Stimulated activated CD8-positive, alpha-beta memory T cell treated with anti-CD3 and anti-CD28 coated beads, Interleukin-12 subunit alpha, Interleukin-12 subunit beta, amount 100 ng/mL, for 24 hours (primary cell): ENCODE results near the gene PLEKHA6.
"Not testable (repeated sequence)": the region's sequence is repeated elsewhere in the genome, so short reads cannot be mapped to it uniquely, and the experiment has no call there.

Source experiments
- DNase-seq: peaks from one replicate; pipeline ENCODE4 v3.0.0-alpha.2; 2020; ENCODE audit errors: extremely low read depth

The PLEKHA6 gene

GRCh38 chr1:204335533-204335932 lies 24.2 kb downstream of the PLEKHA6 start:
- DNase-seq: no peak

- DNase-seq: no peak
These were observed 24.6 kb downstream of the PLEKHA6 start for GRCh38 chr1:204335085-204335484.

GRCh38 chr1:204334455-204334854 lies 25.3 kb downstream of the PLEKHA6 start:
- DNase-seq: no peak

DNA sequence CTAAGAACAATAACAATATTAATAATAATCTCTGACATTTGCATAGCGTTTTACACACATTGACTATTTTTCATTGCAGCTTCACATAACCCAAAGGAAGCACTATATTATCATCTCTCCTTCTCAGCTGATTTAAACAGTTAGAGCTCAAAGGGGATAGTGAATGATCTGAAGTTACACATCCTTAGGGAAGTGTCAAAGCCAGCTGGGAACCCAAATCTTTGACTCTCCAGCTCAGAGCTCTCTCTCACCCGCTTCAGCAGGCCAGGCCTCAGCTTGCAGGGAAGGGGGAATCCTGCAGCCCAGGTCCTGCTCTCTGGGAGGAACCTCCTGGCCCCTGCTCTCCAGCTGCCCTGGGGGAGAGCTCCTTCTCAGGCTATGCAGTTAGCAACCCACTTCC lies 26.3 kb downstream of the PLEKHA6 start:
- DNase-seq: no peak

DNA sequence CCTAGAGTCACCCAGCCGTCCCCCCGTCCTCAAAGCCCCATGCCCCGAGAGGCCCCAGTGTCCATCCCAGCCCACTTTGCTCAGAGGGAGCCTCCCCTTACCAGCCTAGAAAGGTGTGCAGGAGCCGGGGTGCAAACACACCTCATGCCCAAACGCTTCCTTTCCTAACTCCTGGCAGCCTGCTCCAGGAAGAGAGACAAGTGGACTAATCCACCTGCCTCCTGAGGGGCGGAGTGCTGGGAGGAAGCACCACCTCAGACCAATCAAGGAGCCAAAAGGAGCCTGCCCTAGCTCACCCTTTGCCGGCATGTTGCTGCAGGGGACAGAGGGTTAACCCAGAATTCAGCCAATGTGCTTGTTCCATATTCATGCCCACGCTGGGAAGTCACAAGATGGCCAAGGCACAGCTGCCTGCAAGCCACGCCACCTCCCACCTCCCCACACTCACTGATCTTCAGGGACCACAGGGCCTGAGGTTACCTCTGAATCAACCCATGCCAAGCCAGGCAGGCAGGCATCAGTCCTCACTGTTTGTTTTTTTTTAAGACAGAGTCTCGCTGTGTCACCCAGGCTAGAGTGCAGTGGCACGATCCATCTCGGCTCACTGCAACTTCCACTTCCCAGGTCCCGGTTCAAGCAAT lies 27.8 kb downstream of the PLEKHA6 start:
- DNase-seq: no peak

DNA sequence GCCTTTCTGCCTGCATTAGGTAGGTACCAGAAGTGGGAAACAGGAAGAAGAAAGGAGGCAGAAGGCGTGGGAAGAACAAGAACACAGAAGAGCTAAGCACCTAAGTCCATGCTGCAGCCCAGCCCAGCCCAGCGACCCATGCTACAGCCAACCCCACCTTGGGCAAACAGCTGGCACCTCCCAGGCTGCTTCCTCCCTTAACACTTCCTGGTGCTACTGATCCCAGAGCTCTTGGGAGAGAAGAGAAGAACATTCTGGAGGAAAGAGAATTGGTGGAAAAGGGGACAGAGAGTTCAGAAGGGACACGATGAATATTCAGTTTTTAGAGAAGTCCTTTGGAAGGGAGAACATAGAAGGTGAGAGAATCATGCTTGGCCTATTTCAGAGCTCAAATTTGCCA lies 28.5 kb downstream of the PLEKHA6 start:
- no peak for DNase-seq

DNA sequence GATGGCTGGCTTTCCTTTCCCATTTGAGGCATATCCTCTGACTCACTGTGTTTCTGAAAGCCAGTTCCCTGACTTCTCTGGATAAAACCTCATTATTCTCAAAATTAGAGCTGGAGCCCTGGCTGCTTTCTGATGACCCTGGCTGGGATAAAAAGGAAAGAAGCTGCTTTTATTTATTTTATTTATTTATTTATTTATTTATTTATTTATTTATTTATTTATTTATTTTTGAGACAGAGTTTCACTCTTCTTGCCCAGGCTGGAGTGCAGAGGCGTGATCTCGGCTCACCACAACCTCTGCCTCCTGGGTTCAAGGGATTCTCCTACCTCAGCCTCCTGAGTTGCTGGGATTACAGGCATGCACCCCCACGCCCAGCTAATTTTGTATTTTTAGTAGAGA lies 31.9 kb downstream of the PLEKHA6 start:
- DNase-seq: not testable (repeated sequence)

DNA sequence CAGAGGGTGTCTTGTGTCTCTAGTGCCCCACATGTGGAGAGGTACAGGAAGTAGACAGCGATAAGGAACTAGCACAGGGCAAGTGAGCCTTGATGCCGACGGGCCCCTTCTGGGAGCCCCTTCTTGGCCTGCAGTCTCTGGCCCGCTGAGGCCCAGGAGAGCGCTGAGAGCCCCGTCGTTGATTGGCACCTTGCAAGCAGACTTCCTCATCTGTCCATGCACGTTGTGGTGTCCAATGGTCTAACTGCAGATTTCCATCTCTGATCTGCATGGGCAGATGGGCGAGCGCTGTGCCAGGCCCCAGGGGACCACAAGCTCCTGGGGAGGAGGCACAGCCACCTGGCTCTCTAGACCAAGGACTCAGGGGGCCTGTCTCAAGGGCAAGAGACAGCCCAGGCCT lies 32.4 kb downstream of the PLEKHA6 start:
- DNase-seq: no peak

GRCh38 chr1:204326771-204327300 lies 32.9 kb downstream of the PLEKHA6 start:
- no peak for DNase-seq

DNA sequence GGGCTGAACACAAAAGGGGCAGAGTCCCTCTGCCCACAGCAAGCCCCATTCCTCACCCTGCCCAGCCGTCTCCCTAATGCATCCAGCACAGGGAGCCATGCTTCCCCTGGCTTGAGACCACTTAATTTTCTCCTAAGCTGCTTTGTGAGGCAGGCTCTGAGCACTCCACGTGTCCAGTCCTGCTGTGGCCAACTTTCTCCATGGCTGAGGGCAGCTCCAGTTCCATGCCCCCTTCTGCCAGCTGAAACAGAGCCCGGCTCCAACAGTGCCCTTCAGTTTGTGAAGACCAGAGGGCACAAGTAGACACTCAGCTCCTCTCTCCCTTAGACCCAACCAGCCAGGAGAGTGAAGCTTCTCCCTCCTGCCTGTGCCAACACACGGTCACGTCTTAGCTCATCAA lies 33.8 kb downstream of the PLEKHA6 start:
- no peak for DNase-seq

- no peak for DNase-seq
These were observed 35.8 kb downstream of the PLEKHA6 start for GRCh38 chr1:204323887-204324286.

- DNase-seq: no peak
These were observed 37.3 kb downstream of the PLEKHA6 start for GRCh38 chr1:204322339-204322868.

DNA sequence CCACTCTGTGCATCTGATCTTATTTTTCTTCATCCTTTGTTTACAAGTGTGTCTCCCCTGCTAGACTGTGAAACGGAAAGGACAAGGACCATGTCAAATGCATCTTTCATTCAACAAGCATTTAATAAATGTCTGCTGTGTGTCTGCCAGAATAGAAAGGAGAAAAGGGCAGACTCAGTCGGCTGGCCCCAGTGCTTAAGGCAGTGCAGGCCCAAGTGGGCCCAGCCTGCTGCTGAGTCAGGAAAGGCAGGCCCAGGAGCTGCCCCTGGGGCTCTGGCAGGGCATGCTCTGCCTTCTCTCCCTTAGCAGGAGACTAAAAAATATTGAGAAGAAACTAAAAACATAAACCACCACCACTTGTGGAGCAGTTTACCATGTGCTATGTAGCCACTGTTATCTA lies 38.1 kb downstream of the PLEKHA6 start:
- DNase-seq: no peak

DNA sequence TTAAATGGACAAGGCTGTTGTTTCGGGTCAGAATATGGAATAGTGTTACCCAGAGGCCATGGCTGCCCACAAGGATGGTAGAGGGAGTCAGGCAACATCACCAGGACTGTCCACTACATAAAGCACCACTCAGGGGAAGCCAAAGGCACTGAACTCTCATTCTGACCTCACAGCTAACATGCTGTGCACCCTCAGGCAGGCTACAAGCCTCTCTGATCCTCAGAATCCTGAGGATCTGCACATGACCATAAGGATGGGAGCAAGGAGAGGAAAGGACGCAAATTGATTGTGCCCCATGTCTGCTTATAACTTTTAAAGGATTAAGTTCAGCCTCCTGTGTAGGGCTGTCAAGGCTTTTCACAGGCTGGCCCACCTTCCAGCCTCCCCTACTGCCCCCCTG lies 38.7 kb downstream of the PLEKHA6 start:
- no peak for DNase-seq

DNA sequence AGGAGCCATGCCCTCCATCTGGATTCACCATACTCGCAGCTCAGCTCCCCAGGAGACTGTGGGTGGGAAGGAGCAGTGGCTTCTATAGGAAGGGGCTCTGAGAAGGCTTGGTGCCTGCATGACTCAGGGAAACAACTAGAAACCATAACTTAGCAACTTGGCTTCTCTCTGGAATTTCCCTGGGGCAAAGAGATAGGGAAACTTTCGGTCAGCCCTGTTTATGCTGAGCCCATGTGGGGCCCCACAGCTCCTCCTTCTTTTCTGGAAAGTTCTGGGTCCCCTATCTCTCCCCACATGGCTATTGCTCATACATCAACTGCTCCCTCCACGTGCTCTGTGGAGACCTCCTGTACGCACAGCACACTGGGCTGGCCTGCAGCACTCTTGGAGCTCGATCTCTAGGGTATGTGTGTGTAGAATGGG lies 39.3 kb downstream of the PLEKHA6 start:
- no peak for DNase-seq

DNA sequence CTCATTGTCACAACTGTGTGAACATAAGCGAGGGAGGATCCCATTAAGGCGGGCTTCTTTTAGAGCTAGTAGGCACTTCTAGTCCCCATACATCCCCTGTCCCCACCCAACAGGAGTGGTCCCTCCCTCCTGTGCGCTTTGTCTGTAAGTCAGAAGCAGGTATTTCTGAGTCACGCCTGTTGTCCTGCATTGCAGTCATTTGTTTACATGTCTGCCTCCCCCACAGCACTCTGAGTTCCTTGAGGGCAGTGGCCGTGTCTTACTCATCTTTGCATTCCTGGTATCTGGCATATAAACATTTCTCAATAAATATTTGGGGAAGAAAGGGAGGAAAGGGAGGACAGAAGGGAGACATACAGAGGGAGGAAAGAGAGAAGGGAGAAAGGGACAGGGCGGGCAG lies 40.3 kb downstream of the PLEKHA6 start:
- DNase-seq: no peak

DNA sequence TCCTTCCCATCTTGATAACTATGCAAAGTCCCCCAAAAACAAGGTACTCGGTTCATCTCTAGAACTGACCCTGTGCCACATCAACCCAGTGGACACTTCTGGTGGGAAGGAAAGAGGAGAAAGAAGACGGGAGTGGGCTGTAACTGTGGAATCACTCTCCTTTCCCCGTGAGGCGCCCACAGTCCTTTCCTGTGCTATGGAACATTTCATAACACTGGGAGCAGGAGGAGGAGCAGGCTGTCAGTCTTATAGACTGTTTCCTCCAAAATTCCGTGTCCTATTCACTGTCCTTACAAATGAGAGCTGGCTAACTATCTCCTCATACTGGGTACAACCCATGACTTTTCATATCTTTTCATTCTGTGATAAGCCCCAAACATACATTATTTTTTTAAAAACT lies 40.7 kb downstream of the PLEKHA6 start:
- DNase-seq: no peak

DNA sequence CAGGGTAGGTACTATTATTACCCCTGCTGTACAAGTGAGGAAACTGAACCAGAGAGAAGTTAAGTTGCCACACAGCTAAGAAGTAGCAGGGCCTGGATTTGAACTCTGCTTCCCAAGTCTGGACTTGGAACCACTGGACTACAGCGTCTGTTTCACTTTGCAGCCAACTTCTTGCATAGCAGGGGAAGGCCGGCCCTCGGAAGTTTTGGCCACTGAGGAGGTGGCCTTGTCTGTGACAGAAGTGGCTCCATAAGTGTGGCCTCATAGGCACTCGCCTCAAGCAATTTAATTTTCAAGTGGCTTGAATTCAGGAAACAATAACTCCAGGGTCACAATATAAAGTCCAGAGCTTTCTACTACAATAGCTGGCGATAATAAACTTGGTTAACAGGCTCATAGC lies 41.4 kb downstream of the PLEKHA6 start:
- DNase-seq: no peak

DNA sequence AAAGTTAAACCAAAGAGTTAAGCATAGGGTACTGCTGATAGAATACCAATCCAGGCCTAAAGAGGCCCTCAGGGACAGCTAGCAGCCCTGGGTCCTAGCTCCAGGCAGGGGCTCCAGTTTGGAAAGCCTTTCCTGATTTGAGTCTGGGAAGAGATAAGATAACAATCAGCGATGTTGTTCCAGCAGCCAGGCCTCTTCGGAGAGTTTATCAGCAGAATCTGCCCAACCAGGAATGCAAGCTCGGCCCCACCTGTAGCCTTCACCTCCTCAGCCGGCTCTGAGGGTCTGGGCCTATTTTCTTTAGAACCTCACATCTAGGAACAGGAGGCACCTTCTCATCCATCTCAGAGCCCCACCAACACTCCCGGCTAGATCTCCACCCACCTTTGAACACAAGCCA lies 42.6 kb downstream of the PLEKHA6 start:
- DNase-seq: no peak

- no peak for DNase-seq
These were observed 43.6 kb downstream of the PLEKHA6 start for GRCh38 chr1:204316164-204316563.

DNA sequence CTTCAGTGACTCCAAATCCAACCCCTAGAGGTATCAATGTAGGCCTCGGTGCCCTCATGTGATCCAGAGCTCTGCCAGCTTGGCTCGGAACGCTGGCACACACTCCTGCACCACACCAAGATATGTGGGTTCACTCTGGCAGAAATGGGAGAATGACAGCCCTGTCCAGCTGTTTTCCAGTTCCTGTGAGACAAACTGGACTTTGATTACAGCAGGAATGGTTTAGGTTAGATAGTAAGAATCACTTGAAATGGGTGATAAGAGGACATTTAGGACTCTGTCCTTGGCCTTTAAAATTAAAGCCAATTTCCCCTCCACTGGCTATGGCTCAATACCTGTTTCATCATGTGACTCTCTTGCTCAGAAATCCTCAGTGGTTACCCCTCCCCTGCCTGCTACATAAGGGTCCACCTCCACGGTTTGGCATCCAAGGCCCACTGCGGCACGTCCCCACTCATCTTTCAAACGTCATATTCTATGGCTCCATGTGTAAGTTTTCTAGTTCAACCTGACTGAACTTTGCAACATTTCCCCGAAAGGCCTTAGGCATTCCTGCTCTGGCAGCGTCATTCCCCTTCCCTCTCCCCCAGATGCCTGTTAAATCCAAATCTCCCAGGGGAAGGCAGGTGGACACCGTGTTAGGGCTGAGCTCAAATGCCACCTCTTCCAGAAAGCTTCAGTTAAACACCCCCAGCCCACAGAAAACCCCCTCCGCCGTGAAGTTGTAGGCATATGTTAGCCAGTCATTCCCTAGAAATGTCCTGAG lies 44.7 kb downstream of the PLEKHA6 start:
- no peak for DNase-seq

DNA sequence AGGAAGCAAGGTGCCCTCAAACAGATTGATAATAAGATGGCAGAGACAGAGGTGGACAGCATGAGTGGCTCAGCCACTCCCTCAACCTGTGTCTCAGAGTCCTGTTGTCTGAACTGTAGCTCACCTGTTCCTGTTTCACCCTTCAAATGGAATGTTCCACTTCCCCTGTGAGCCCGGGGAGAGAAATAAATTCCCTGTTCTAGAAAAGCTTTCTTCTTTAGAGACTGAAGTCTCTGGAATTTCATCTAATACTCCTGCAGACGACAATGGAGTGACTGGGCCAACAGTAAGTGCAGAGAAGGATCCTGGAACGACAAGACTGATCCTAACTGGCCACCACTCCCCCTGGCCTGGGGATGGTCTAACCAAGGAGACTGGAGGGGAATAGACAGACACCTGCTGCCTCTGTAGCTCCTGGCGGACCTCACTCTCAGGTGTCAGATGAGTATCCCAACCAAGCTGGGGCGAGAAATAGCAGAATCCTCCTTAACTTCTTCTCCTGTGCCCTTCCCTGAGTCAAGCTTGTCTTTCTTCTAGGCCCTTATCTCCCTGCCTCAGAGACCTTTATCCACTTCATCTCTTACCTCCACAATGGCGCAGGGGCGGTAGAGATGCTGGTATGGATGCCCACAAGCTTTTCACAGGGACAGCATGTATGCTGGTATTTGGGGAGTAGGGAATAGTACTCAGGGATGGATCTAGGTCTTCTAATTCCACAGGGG lies 45.4 kb downstream of the PLEKHA6 start:
- DNase-seq: no peak
